GM23338 (cell line): ENCODE measurements around the gene LYSMD1. TPM values are rescaled to one million over a fixed set of nuclear protein-coding genes. Genes with fewer than 3 reads are reported as not detected.

Experiments
- ATAC-seq: fragments of 200-7000 bp; cut with Tn5 transposase; 3 replicates; pipeline ENCODE4 v1.9.1; 2020
- DNase-seq: peaks from one replicate; pipeline ENCODE4 v3.0.0-alpha.2; 2015; ENCODE audit warnings: low spot score
- H2AFZ ChIP-seq: fragments of 200-600 bp; sonication (generic); 2 replicates; pipeline ENCODE4 v1.8.0; 2016; ENCODE audit warnings: antibody characterized with exemption, mild to moderate bottlenecking, moderate library complexity
- H3F3A ChIP-seq: fragments of 200-600 bp; sonication (generic); replicated peaks from 2 replicates; pipeline ENCODE4 v1.8.0; 2017; ENCODE audit warnings: antibody characterized with exemption, mixed run types, low read depth
- H3K27ac ChIP-seq: fragments of 200-600 bp; sonication (generic); 2 replicates; pipeline ENCODE4 v1.6.1; 2016; ENCODE audit warnings: low read depth
- H3K27me3 ChIP-seq: fragments of 200-600 bp; sonication (generic); 2 replicates; pipeline ENCODE4 v1.8.0; 2016; ENCODE audit warnings: mild to moderate bottlenecking, mixed run types, moderate library complexity; ENCODE audit not compliant: insufficient read depth
- H3K36me3 ChIP-seq: fragments of 200-600 bp; sonication (generic); 2 replicates; pipeline ENCODE4 v1.8.0; 2016; ENCODE audit warnings: mild to moderate bottlenecking; ENCODE audit not compliant: insufficient read depth
- H3K4me1 ChIP-seq: fragments of 200-600 bp; sonication (generic); 2 replicates; pipeline ENCODE4 v1.8.0; 2016; ENCODE audit warnings: mild to moderate bottlenecking, moderate library complexity; ENCODE audit not compliant: insufficient read depth
- H3K4me2 ChIP-seq: fragments of 200-600 bp; sonication (generic); 2 replicates; pipeline ENCODE4 v1.7.1; 2017; ENCODE audit warnings: mixed run types
- H3K4me3 ChIP-seq: fragments of 200-600 bp; sonication (generic); 2 replicates; pipeline ENCODE4 v1.6.1; 2016; ENCODE audit warnings: mixed run types
- H3K79me2 ChIP-seq: fragments of 200-600 bp; sonication (generic); replicated peaks from 2 replicates; pipeline ENCODE4 v1.8.0; 2017; ENCODE audit warnings: mild to moderate bottlenecking; ENCODE audit not compliant: insufficient read depth
- H3K9me2 ChIP-seq: fragments of 200-600 bp; sonication (generic); 2 replicates; pipeline ENCODE4 v1.8.0; 2017; ENCODE audit not compliant: insufficient read depth
- H4K20me1 ChIP-seq: fragments of 200-600 bp; sonication (generic); replicated peaks from 2 replicates; pipeline ENCODE4 v1.8.0; 2017; ENCODE audit warnings: mild to moderate bottlenecking; ENCODE audit not compliant: insufficient read depth
- H3K27ac Mint-ChIP-seq: 2 replicates; pipeline ENCODE4 v1.8.0; 2020; ENCODE audit warnings: inconsistent platforms, mild to moderate bottlenecking, moderate library complexity, mixed read lengths
- H3K27me3 Mint-ChIP-seq: 3 replicates; pipeline ENCODE4 v1.8.0; 2022; ENCODE audit warnings: low read depth, mild to moderate bottlenecking, moderate library complexity, mixed read lengths, inconsistent platforms; ENCODE audit not compliant: insufficient read depth, poor library complexity
- H3K36me3 Mint-ChIP-seq: 3 replicates; pipeline ENCODE4 v1.8.0; 2021; ENCODE audit warnings: low read depth, mild to moderate bottlenecking, inconsistent platforms, moderate library complexity, mixed read lengths
- H3K4me1 Mint-ChIP-seq: 3 replicates; pipeline ENCODE4 v1.8.0; 2020; ENCODE audit warnings: mild to moderate bottlenecking, inconsistent platforms, mixed read lengths
- H3K4me3 Mint-ChIP-seq: 3 replicates; pipeline ENCODE4 v1.8.0; 2021; ENCODE audit warnings: moderate library complexity, mild to moderate bottlenecking, inconsistent platforms, mixed read lengths
- H3K9me3 Mint-ChIP-seq: 3 replicates; pipeline ENCODE4 v1.8.0; 2020; ENCODE audit warnings: moderate library complexity, mild to moderate bottlenecking, inconsistent platforms, mixed read lengths
- CTCF ChIP-seq, 2 experiments: fragments of 200-600 bp in 1 of 2; sonication (generic) in 1 of 2; conservative IDR thresholded peaks; 2 replicates each; pipeline versions ENCODE4 v1.5.1 to v1.6.1; 2016 to 2017; ENCODE audit warnings: antibody characterized with exemption in 2 of 2, low read depth in 2 of 2, mild to moderate bottlenecking in 2 of 2, moderate library complexity in 1 of 2
- ETS1 ChIP-seq: IDR thresholded peaks from 2 replicates; pipeline ENCODE4 v1.6.1; 2016; ENCODE audit warnings: antibody characterized with exemption
- EZH2 ChIP-seq: fragments of 200-600 bp; sonication (generic); IDR thresholded peaks from one replicate; pipeline ENCODE4 v1.8.0; 2017; ENCODE audit warnings: antibody characterized with exemption, mild to moderate bottlenecking, low read depth; ENCODE audit not compliant: unreplicated experiment
- EZH2phosphoT487 ChIP-seq: fragments of 200-600 bp; sonication (generic); IDR thresholded peaks from one replicate; pipeline ENCODE4 v1.8.1; 2018; ENCODE audit warnings: antibody characterized with exemption; ENCODE audit not compliant: unreplicated experiment
- JUNB ChIP-seq: IDR thresholded peaks from one replicate; pipeline ENCODE4 v1.6.1; 2016; ENCODE audit warnings: antibody characterized with exemption; ENCODE audit not compliant: unreplicated experiment
- NANOG ChIP-seq: IDR thresholded peaks from 2 replicates; pipeline ENCODE4 v1.6.1; 2016; ENCODE audit warnings: antibody characterized with exemption, borderline replicate concordance
- POLR2AphosphoS5 ChIP-seq: IDR thresholded peaks from 2 replicates; pipeline ENCODE4 v1.6.1; 2016; ENCODE audit warnings: antibody characterized with exemption, low read depth
- REST ChIP-seq: IDR thresholded peaks from one replicate; pipeline ENCODE4 v1.6.1; 2018; ENCODE audit warnings: antibody characterized with exemption; ENCODE audit not compliant: unreplicated experiment
- STAT1 ChIP-seq: IDR thresholded peaks from one replicate; pipeline ENCODE4 v1.6.1; 2016; ENCODE audit warnings: antibody characterized with exemption; ENCODE audit not compliant: unreplicated experiment
- ZNF114 ChIP-seq: fragments of 250-450 bp; sonication (Bioruptor Pico); IDR thresholded peaks from 2 replicates; pipeline ENCODE4 v1.5.0; 2020; ENCODE audit warnings: mild to moderate bottlenecking, moderate library complexity
- ZNF331 ChIP-seq: fragments of 250-450 bp; sonication (Bioruptor Pico); IDR thresholded peaks from 2 replicates; pipeline ENCODE4 v1.5.0; 2020; ENCODE audit warnings: low read depth, mild to moderate bottlenecking, moderate library complexity
- ZNF462 ChIP-seq: fragments of 250-450 bp; sonication (Bioruptor Pico); IDR thresholded peaks from 2 replicates; pipeline ENCODE4 v1.5.0; 2020; ENCODE audit warnings: mild to moderate bottlenecking, moderate library complexity
- polyA plus RNA-seq: library from polyadenylated mRNA; unstranded; fragments of >200 nt; fragmentation: Nextera tagmentation; extraction: Ambion mirVana; gene quantifications from 2 replicates; pipeline ENCODE4 v1.2.1, GENCODE V29; 2016
- total RNA-seq: library from RNA; depleted of rRNA; stranded (reverse); fragments of >200 nt; shearing (Covaris generic); gene quantifications from 2 replicates; pipeline ENCODE4 v1.2.3, GENCODE V29; 2014

The LYSMD1 gene
- total and polyA plus RNA-seq, 2 experiments from 2014 or later = 3.6 to 6.4 TPM

GRCh38 chr1:151143057-151143435, 22.7 kb downstream of the LYSMD1 start:
- H3K9me2 ChIP-seq = no peaks in the 10 kb centered on the region
- H3K36me3 Mint-ChIP-seq = no peaks in the 10 kb centered on the region; the same call in 2 of the 3 replicates
- peaks cover 9% of the 10 kb centered on the region; the same call in 1 of the 2 replicates for H3F3A ChIP-seq
- H3K9me3 Mint-ChIP-seq = no peaks in the 10 kb centered on the region
- H3K27ac Mint-ChIP-seq = no peak overlapping the region
- peaks cover 5% of the 10 kb centered on the region; the same call in 1 of the 2 replicates for H4K20me1 ChIP-seq
- H3K27me3 Mint-ChIP-seq = peaks cover 37% of the 10 kb centered on the region
- H3K27ac ChIP-seq = no peak overlapping the region
- ATAC-seq (no peak), DNase-seq (peak; percentile 32)
- H3K27me3 ChIP-seq = peaks cover 29% of the 10 kb centered on the region
- TF ChIP-seq POLR2AphosphoS5 (no peak), ZNF462 (CRISPR knock-in tag) (no peak), STAT1 (no peak), ETS1 (no peak), ZNF331 (no peak), EZH2 (no peak), EZH2phosphoT487 (no peak), CTCF (conservative IDR thresholded peaks at IDR 0.05; ENCODE audit: low read depth in 2 of 2) (no peak), NANOG (no peak), ZNF114 (no peak), JUNB (no peak), REST (no peak)
- no peaks in the 10 kb centered on the region; the same call in 1 of the 2 replicates for H3K79me2 ChIP-seq
- peaks cover 39% of the 10 kb centered on the region for H3K4me1 Mint-ChIP-seq
- no peak overlapping the region for H2AFZ ChIP-seq
- H3K4me2 ChIP-seq = peak overlapping the region; percentile 98
- peaks cover 35% of the 10 kb centered on the region for H3K4me1 ChIP-seq
- no peaks in the 10 kb centered on the region for H3K36me3 ChIP-seq
- peak overlapping the region; percentile 96; the same call in 1 of the 2 replicates for H3K4me3 ChIP-seq
- no peak overlapping the region; the same call in 2 of the 3 replicates for H3K4me3 Mint-ChIP-seq
